Ovary (tissue), 3 donors: ENCODE measurements around the gene ASPSCR1.

ENCODE experiments used
- EP300 ChIP-seq: sonication (generic); formaldehyde crosslinking; IDR thresholded peaks from one replicate; pipeline ENCODE4 v1.6.1; 2017; ENCODE audit warnings: antibody characterized with exemption
- POLR2A ChIP-seq: fragments of 450-650 bp; IDR thresholded peaks from one replicate; pipeline ENCODE4 v1.6.1; 2017; ENCODE audit warnings: antibody characterized with exemption, mild to moderate bottlenecking, moderate library complexity
- TF ChIP-seq, protein P1 (sequence below), 3 donors: fragments of 450-650 bp in 2 of 3; fragments of 200-600 bp in 1 of 3; IDR thresholded peaks; one replicate each; pipeline versions ENCODE4 v1.5.1 to v1.8.0; 2016 to 2022; ENCODE audit warnings: antibody characterized with exemption in 3 of 3, mild to moderate bottlenecking in 1 of 3
- donor health status: DM: no; HTN: no; CAD: no.

DNA sequence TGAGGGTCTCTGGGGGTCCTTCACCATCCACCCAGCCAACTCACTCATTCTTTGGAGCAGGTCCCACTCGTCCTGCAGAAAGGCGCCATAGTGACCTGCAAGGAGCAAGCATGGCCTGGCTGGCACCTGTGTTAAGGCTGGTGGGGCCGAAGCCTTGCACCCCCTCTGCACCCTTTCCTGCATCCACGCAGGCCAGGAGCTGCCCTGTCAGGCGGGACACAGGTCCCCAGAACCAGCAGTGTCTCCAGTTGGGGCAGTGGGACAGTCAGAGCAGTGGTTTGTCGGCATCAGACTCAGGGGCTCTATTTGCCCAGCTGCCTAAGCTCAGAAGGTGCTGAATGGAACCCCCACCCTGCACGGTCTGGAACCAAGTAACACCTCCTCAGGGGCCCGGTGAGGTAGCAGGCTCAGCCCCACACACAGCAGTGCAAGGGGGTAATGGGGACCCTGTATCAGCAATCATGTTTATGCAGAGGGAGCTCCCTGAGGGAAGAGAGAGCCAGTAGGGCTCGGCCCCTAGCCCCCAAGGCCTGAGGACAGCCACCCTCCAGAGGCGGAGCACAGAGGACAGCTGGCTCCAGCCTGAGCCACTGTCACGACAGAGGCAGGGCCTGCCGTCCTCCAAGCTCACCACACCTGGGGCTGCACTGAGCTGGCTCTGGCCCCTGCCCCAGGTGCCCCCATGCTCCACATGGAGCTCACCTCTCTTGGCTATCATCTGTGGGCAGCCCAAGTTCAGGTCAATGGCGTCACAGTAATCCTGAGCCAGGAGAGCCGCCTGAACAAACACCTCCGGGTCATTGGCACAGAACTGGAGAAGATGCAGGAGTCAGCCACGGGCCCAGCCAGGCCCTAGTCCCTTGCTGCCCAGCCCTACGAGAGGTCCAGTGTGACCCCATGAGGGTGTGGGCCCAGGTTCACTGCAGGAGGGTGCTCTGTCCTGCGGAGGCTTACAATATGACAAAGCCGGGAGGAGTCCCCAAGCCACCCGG, 86.3 kb downstream of the ASPSCR1 start:
- TF ChIP-seq, protein P1, sequence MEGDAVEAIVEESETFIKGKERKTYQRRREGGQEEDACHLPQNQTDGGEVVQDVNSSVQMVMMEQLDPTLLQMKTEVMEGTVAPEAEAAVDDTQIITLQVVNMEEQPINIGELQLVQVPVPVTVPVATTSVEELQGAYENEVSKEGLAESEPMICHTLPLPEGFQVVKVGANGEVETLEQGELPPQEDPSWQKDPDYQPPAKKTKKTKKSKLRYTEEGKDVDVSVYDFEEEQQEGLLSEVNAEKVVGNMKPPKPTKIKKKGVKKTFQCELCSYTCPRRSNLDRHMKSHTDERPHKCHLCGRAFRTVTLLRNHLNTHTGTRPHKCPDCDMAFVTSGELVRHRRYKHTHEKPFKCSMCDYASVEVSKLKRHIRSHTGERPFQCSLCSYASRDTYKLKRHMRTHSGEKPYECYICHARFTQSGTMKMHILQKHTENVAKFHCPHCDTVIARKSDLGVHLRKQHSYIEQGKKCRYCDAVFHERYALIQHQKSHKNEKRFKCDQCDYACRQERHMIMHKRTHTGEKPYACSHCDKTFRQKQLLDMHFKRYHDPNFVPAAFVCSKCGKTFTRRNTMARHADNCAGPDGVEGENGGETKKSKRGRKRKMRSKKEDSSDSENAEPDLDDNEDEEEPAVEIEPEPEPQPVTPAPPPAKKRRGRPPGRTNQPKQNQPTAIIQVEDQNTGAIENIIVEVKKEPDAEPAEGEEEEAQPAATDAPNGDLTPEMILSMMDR (IDR thresholded peaks at IDR 0.05) = no peak
- TF ChIP-seq EP300 (no peak), POLR2A (no peak)
